Prostate gland (tissue), 2 donors: ENCODE measurements around the gene LIN28B. TPM values are rescaled to one million over a fixed set of nuclear protein-coding genes. Genes with fewer than 3 reads are reported as not detected.
"Not testable (repeated sequence)": the region's sequence is repeated elsewhere in the genome, so short reads cannot be mapped to it uniquely, and the experiment has no call there.

Experiments used
- DNase-seq: peaks from one replicate; pipeline ENCODE4 v3.0.0-alpha.2; 2019; ENCODE audit warnings: low spot score
- H3K27ac ChIP-seq, 2 donors: fragments of 200-600 bp; sonication (generic); 2 replicates each; pipeline ENCODE4 v1.5.1; 2017 to 2019
- H3K27me3 ChIP-seq: fragments of 200-600 bp; sonication (generic); replicated peaks from 2 replicates; pipeline ENCODE4 v1.5.1; 2019; ENCODE audit not compliant: insufficient read depth
- H3K36me3 ChIP-seq, 2 donors: fragments of 200-600 bp; sonication (generic); 1 replicate in 1 of 2; 2 replicates in 1 of 2; pipeline versions ENCODE4 v1.5.1 to v1.8.1; 2017 to 2019
- H3K4me1 ChIP-seq: fragments of 200-600 bp; sonication (generic); replicated peaks from 2 replicates; pipeline ENCODE4 v1.5.1; 2019
- H3K4me3 ChIP-seq, 2 donors: fragments of 200-600 bp; sonication (generic); 2 replicates each; pipeline ENCODE4 v1.5.1; 2017 to 2019
- H3K9me3 ChIP-seq: fragments of 200-600 bp; sonication (generic); 2 replicates; pipeline ENCODE4 v1.5.1; 2017
- POLR2A ChIP-seq: fragments of 450-650 bp; IDR thresholded peaks from one replicate; pipeline ENCODE4 v1.6.1; 2016; ENCODE audit warnings: antibody characterized with exemption, mild to moderate bottlenecking
- POLR2AphosphoS5 ChIP-seq: sonication (generic); formaldehyde crosslinking; IDR thresholded peaks from one replicate; pipeline ENCODE4 v1.6.1; 2017; ENCODE audit warnings: antibody characterized with exemption
- WGBS: methylation state at CpG from one replicate; pipeline ENCODE4 v1.1.5; 2018; 5-methylcytosine and 5-hydroxymethylcytosine counted together
- intact Hi-C: fragments of 100-400 bp; cut with DNase I; formaldehyde crosslinking; loops from one replicate; pipeline ENCODE4 v1.14.2; 2022
- total RNA-seq, 2 donors: library from RNA; depleted of rRNA; stranded (reverse); fragments of >200 nt; gene quantifications; one replicate each; pipeline ENCODE4 v1.1.0, GENCODE V29; 2016
- TF ChIP-seq, protein P1 (sequence below), 4 experiments: fragments of 200-600 bp in 2 of 4; fragments of 450-650 bp in 2 of 4; sonication (generic) in 2 of 4; IDR thresholded peaks; 1 replicate in 3 of 4; 2 replicates in 1 of 4; pipeline ENCODE4 v1.5.1; 2016 to 2019; ENCODE audit warnings: antibody characterized with exemption in 4 of 4, mild to moderate bottlenecking in 2 of 4, moderate library complexity in 2 of 4

The LIN28B gene
- total RNA-seq, 2 donors from 2014 or later, result 2.6 TPM; not detected in 1

GRCh38 chr6:104990085-104990484 is 33.2 kb downstream of the LIN28B start:
- no peaks in the 10 kb centered on the region for H3K27me3 ChIP-seq
- DNase-seq, result no peak
- no peaks in the 10 kb centered on the region for H3K36me3 ChIP-seq
- H3K4me1 ChIP-seq, result no peaks in the 10 kb centered on the region
- no peaks in the 10 kb centered on the region for H3K9me3 ChIP-seq
- WGBS, result 84% methylated on average over 1 of the region's 1 CpG
- H3K27ac ChIP-seq, result no peak overlapping the region
- TF ChIP-seq, protein P1, sequence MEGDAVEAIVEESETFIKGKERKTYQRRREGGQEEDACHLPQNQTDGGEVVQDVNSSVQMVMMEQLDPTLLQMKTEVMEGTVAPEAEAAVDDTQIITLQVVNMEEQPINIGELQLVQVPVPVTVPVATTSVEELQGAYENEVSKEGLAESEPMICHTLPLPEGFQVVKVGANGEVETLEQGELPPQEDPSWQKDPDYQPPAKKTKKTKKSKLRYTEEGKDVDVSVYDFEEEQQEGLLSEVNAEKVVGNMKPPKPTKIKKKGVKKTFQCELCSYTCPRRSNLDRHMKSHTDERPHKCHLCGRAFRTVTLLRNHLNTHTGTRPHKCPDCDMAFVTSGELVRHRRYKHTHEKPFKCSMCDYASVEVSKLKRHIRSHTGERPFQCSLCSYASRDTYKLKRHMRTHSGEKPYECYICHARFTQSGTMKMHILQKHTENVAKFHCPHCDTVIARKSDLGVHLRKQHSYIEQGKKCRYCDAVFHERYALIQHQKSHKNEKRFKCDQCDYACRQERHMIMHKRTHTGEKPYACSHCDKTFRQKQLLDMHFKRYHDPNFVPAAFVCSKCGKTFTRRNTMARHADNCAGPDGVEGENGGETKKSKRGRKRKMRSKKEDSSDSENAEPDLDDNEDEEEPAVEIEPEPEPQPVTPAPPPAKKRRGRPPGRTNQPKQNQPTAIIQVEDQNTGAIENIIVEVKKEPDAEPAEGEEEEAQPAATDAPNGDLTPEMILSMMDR (IDR thresholded peaks at IDR 0.05), result no peak
- TF ChIP-seq POLR2A, result no peak
- TF ChIP-seq POLR2AphosphoS5, result no peak
- H3K4me3 ChIP-seq, result no peak overlapping the region
- intact Hi-C loops, result no loop called here

- H3K4me1 ChIP-seq, H3K9me3 ChIP-seq, H3K36me3 ChIP-seq, H3K4me3 ChIP-seq, intact Hi-C loops, H3K27ac ChIP-seq, H3K27me3 ChIP-seq, DNase-seq: not testable (repeated sequence)
- WGBS, result 95% methylated on average over 37 of the region's 37 CpGs
Measured at GRCh38 chr6:104991062-104991461, 34.2 kb downstream of the LIN28B start.

- H3K36me3 ChIP-seq, H3K27ac ChIP-seq, intact Hi-C loops, H3K27me3 ChIP-seq, H3K4me3 ChIP-seq, H3K9me3 ChIP-seq, DNase-seq, H3K4me1 ChIP-seq: not testable (repeated sequence)
- 90% methylated on average over 7 of the region's 7 CpGs for WGBS
Measured at GRCh38 chr6:104993576-104993975, 36.7 kb downstream of the LIN28B start.

DNA sequence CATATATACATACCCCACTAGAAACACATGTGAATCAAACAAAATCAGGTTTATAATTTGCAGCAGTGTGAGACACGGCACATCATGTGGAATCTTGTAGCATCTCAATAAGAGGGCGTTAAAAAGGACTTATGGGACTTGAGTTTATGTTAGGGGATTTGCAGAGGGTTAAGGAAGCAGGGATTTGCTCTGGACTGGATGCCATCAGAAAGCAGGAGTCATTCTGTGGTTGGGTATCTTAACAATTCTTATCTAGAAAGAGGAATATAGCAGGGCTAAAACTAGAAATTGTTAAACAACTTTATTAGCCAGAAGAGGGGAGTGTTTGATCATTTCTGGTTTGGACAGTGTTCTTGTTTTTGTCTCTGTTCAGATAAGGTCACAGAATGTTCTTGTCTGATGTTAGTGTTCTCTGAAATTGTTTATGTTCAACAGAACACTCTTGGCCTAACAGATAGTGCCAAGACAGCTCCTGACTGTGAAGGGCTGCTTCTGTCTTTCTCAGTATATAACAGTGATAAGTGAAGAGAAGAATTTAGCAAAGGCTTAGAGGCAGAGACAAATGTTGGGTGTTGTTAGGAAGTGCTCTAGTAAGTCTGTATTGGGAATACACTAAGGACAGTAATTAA is 39.2 kb downstream of the LIN28B start:
- Histone ChIP-seq H3K36me3 (no peaks in the 10 kb centered on the region), H3K27ac (peak overlapping the region; percentile 49 to 51), H3K27me3 (no peaks in the 10 kb centered on the region), H3K9me3 (no peaks in the 10 kb centered on the region), H3K4me3 (no peak overlapping the region), H3K4me1 (no peaks in the 10 kb centered on the region)
- DNase-seq, result peak; percentile 10
- WGBS, result 71% methylated on average over 2 of the region's 2 CpGs
- intact Hi-C loops, result loop anchor here (1.0 to 2.0 kb wide), 2 partner anchors 83 to 407 kb away; partner anchors contain the start of gene PREP
- TF ChIP-seq POLR2AphosphoS5 (peak; percentile 84), POLR2A (no peak)
- TF ChIP-seq, protein P1 (IDR thresholded peaks at IDR 0.05), result peak in 3 of 4 experiments; percentile 30 to 60 (median 59)

DNA sequence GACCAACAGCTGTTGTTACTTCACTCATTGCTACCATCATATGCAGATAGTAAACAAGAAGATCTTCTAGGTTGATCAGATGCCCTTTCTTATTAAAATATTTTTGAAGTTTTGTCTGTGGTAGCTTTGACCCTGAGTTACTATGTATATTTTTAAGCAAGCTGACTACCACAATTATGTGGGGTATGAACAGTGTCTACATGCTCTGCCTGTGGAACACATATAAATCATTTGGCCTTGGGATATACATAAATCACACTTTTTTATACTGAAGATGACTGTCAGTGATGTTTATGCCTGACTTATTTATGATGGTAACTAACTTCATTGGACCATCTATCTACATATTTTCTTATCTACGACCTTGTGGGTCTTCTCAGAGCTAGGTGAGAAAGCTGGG is 44.2 kb downstream of the LIN28B start:
- no peaks in the 10 kb centered on the region for H3K9me3 ChIP-seq
- H3K27me3 ChIP-seq, result no peaks in the 10 kb centered on the region
- WGBS, result 39% methylated on average over 1 of the region's 1 CpG
- H3K36me3 ChIP-seq, result no peaks in the 10 kb centered on the region
- H3K4me3 ChIP-seq, result no peak overlapping the region
- intact Hi-C loops, result no loop called here
- no peak for TF ChIP-seq POLR2AphosphoS5
- TF ChIP-seq POLR2A, result no peak
- TF ChIP-seq, protein P1 (IDR thresholded peaks at IDR 0.05), result no peak
- H3K4me1 ChIP-seq, result no peaks in the 10 kb centered on the region
- no peak for DNase-seq
- no peak overlapping the region for H3K27ac ChIP-seq

DNA sequence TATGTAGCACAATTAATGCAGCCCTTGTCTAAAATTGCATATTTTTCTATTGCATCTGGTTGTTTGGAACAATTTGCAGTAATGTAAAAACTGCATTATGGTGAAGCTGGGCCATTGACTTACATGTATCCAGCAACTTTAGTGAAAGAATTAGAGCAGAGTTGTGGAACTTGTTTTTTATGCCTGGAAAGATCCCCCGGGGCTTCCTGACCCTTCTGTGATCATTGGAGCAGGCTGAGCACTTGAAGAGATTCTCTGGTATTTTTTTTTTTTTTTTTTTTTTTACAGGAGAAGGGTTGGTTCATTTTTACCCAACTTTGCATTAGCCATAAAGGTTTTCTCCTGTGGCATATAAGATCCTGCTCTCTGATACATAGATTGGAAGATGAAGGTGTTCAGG is 45.0 kb downstream of the LIN28B start:
- Histone ChIP-seq H3K27me3 (no peaks in the 10 kb centered on the region), H3K36me3 (no peaks in the 10 kb centered on the region), H3K9me3 (no peaks in the 10 kb centered on the region), H3K4me3 (no peak overlapping the region), H3K4me1 (no peaks in the 10 kb centered on the region), H3K27ac (no peak overlapping the region)
- DNase-seq, result no peak
- 34% methylated on average over 1 of the region's 1 CpG for WGBS
- TF ChIP-seq, protein P1 (IDR thresholded peaks at IDR 0.05), result no peak
- TF ChIP-seq POLR2A (no peak), POLR2AphosphoS5 (no peak)
- intact Hi-C loops, result loop anchor here (2.0 kb wide), 1 partner anchor 79 kb away; no protein-coding TSS in a partner anchor
